Endothelial cell of umbilical vein (primary cell): ENCODE measurements around the gene MICAL3. TPM values are rescaled to one million over a fixed set of nuclear protein-coding genes. Genes with fewer than 3 reads are reported as not detected.

Experiments
- BruUV-seq: library from RNA; stranded (reverse); fragments of 400-500 nt; replicated peaks from 2 replicates; lab custom pipeline; 2021; lab: Mats Ljungman, UMichigan
- CTCF ChIA-PET: fragments of 300-600, 350-600 bp; sonication (Branson Sonifier 250); formaldehyde crosslinking; loops from one replicate; lab custom pipeline; 2021; ENCODE audit warnings: antibody characterized with exemption, inconsistent platforms; lab: Charles Lee
- POLR2A ChIA-PET: fragments of 300-600, 350-600 bp; sonication (Branson Sonifier 250); formaldehyde crosslinking; loops from one replicate; lab custom pipeline; 2021; ENCODE audit warnings: antibody characterized with exemption, inconsistent platforms; lab: Charles Lee
- DNase-seq: peaks from one replicate; pipeline ENCODE4 v3.0.0-alpha.2; 2011; ENCODE audit warnings: low read depth, low spot score
- FAIRE-seq: peaks from 2 replicates; lab custom pipeline; 2011; peaks lifted over from hg19 to GRCh38; lab: Jason Lieb, UNC
- H2AFZ ChIP-seq: 2 replicates; pipeline ENCODE4 v1.6.0; 2012; ENCODE audit warnings: low read depth, low read length, control low read depth, inconsistent platforms
- H3K27ac ChIP-seq: 2 replicates; pipeline ENCODE4 v1.5.1; 2011; ENCODE audit warnings: low read depth, mild to moderate bottlenecking, control low read depth, low read length, moderate library complexity; ENCODE audit not compliant: insufficient read depth
- H3K27me3 ChIP-seq, 2 experiments: 2 replicates each; pipeline versions ENCODE4 v1.6.0 to v1.6.1; 2011; ENCODE audit warnings: low read length in 2 of 2, mixed read lengths in 1 of 2; ENCODE audit not compliant: control insufficient read depth in 2 of 2, insufficient read depth in 2 of 2
- H3K36me3 ChIP-seq, 2 experiments: 2 replicates in 1 of 2; 3 replicates in 1 of 2; pipeline ENCODE4 v1.5.1; 2011; ENCODE audit warnings: low read length in 2 of 2, mild to moderate bottlenecking in 1 of 2, moderate library complexity in 1 of 2; ENCODE audit not compliant: control insufficient read depth in 2 of 2, insufficient read depth in 2 of 2; ENCODE audit errors: extremely low read depth in 1 of 2
- H3K4me1 ChIP-seq: 3 replicates; pipeline ENCODE4 v1.5.1; 2011; ENCODE audit warnings: mild to moderate bottlenecking, low read length; ENCODE audit not compliant: control insufficient read depth, insufficient read depth; ENCODE audit errors: extremely low read depth
- H3K4me2 ChIP-seq: 2 replicates; pipeline ENCODE4 v1.6.1; 2011; ENCODE audit warnings: low read length, control low read depth, mixed read lengths; ENCODE audit not compliant: insufficient read depth
- H3K4me3 ChIP-seq, 3 experiments: fragments of 200-600 bp in 1 of 3; sonication (generic), shearing (Covaris generic) in 1 of 3; replicated peaks in 1 of 3; 2 replicates each; pipeline ENCODE4 v1.5.1; 2011 to 2016; ENCODE audit warnings: control low read depth in 3 of 3, low read length in 3 of 3, mild to moderate bottlenecking in 2 of 3, inconsistent platforms in 1 of 3, low read depth in 1 of 3, moderate library complexity in 1 of 3; ENCODE audit not compliant: insufficient read depth in 1 of 3
- H3K79me2 ChIP-seq: 2 replicates; pipeline ENCODE4 v1.6.0; 2012; ENCODE audit warnings: low read length, inconsistent platforms; ENCODE audit not compliant: control insufficient read depth, insufficient read depth
- H3K9ac ChIP-seq: replicated peaks from 2 replicates; pipeline ENCODE3; 2011; ENCODE audit warnings: low read length, control low read depth; ENCODE audit not compliant: insufficient read depth; ENCODE audit errors: extremely low read depth
- H3K9me1 ChIP-seq: replicated peaks from 3 replicates; pipeline ENCODE4 v1.6.0; 2011; ENCODE audit warnings: mild to moderate bottlenecking, low read length; ENCODE audit not compliant: control insufficient read depth, insufficient read depth; ENCODE audit errors: extremely low read depth
- H3K9me3 ChIP-seq: replicated peaks from 2 replicates; pipeline ENCODE4 v1.5.1; 2012; ENCODE audit warnings: low read length, inconsistent platforms; ENCODE audit not compliant: control insufficient read depth, insufficient read depth
- H4K20me1 ChIP-seq: replicated peaks from 2 replicates; pipeline ENCODE3; 2011; ENCODE audit warnings: mild to moderate bottlenecking, low read length; ENCODE audit not compliant: control insufficient read depth, insufficient read depth; ENCODE audit errors: extremely low read depth
- CTCF ChIP-seq, 2 donors: IDR thresholded peaks; 1 replicate in 1 of 2; 2 replicates in 1 of 2; pipeline ENCODE4 v1.5.1; 2011; ENCODE audit warnings: low read length in 2 of 2, mild to moderate bottlenecking in 2 of 2, moderate library complexity in 2 of 2, control low read depth in 1 of 2, inconsistent platforms in 1 of 2, low read depth in 1 of 2; ENCODE audit not compliant: insufficient read depth in 1 of 2; ENCODE audit errors: extremely low read depth in 1 of 2
- FOS ChIP-seq: IDR thresholded peaks from 2 replicates; pipeline ENCODE4 v1.6.1; 2011; ENCODE audit warnings: mild to moderate bottlenecking, low read length, moderate library complexity, borderline replicate concordance; ENCODE audit not compliant: insufficient read depth
- JUN ChIP-seq: IDR thresholded peaks from 2 replicates; pipeline ENCODE4 v1.6.1; 2011; ENCODE audit warnings: borderline replicate concordance, low read depth; ENCODE audit not compliant: insufficient read length, insufficient read depth
- dilution Hi-C: fragments of 300-500 bp; cut with MboI; formaldehyde crosslinking; loops from one replicate; pipeline ENCODE4 v1.15.0; 2019; ENCODE audit warnings: low sequenced_read_pairs; ENCODE audit not compliant: extremely low pct_ligation_motif_present
- intact Hi-C: fragments of 100-400 bp; cut with micrococcal nuclease; formaldehyde crosslinking; loops from one replicate; pipeline ENCODE4 v1.10.0; 2022
- polyA plus RNA-seq, 4 experiments: library from polyadenylated mRNA; depleted of rRNA in 3 of 4; stranded (reverse) in 3 of 4; unstranded in 1 of 4; fragments of >200 nt; gene quantifications; 2 replicates each; pipeline versions ENCODE4 v1.2.1 to v1.2.3, GENCODE V29; 2011 to 2012; ENCODE audit warnings: missing spikeins in 1 of 4
- total RNA-seq: library from RNA; stranded (reverse); gene quantifications from 2 replicates; pipeline ENCODE4 v1.2.3, GENCODE V29; 2021
- TF ChIP-seq, protein P1 (sequence below): IDR thresholded peaks from 2 replicates; pipeline ENCODE4 v1.6.1; 2011; ENCODE audit not compliant: insufficient read depth, insufficient read length

The MICAL3 gene
- total and polyA plus RNA-seq, 2 donors (not counting 3 experiments of a cell fraction or from before 2014, with no cell fraction given) = 14.5 to 63.7 TPM

- H3K4me1 ChIP-seq = no peaks in the 10 kb centered on the region
- no peaks in the 10 kb centered on the region for H3K9me1 ChIP-seq
- TF ChIP-seq, protein P1, sequence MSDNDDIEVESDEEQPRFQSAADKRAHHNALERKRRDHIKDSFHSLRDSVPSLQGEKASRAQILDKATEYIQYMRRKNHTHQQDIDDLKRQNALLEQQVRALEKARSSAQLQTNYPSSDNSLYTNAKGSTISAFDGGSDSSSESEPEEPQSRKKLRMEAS = no peak
- TF ChIP-seq JUN = no peak
- H3K36me3 ChIP-seq = no peaks in the 10 kb centered on the region
- ChIA-PET CTCF (interaction anchor here (0.6 to 1.1 kb wide), 3 partner anchors 8 to 28 kb away, joined by 3 to 4 read pairs (median 3); no protein-coding TSS in a partner anchor), POLR2A (no interaction called here)
- no peak overlapping the region for H3K4me3 ChIP-seq
- H2AFZ ChIP-seq = no peak overlapping the region
- peaks cover 3% of the 10 kb centered on the region for H4K20me1 ChIP-seq
- H3K9ac ChIP-seq = no peak overlapping the region
- BruUV-seq = no TSS peak
- intact Hi-C loops (no loop called here), dilution Hi-C loops (no loop called here)
- H3K4me2 ChIP-seq = no peak overlapping the region
- H3K27me3 ChIP-seq = no peaks in the 10 kb centered on the region
- no peaks in the 10 kb centered on the region for H3K9me3 ChIP-seq
- H3K79me2 ChIP-seq = peaks cover 49% of the 10 kb centered on the region
- FAIRE-seq (no peak), DNase-seq (no peak)
- H3K27ac ChIP-seq = no peak overlapping the region
Measured at GRCh38 chr22:17930455-17931313, 93.7 kb downstream of the MICAL3 start.

DNA sequence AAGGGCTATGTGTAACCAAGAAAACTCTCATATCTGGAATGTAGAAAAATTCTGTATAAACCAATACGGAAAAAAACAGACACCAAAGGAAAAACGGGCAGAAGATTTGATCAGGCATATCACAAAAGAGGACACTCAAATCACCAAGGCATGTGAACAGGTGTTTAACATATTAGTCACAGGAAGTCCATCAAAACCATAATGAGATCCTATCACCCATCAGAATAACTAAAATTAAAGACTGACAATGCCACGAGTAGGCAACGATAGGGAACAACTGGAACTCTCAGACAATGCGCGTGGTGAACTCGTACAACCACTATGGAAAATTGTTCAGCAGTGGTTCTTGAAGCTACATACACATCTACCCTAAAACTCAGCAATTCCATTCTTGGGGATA is 94.5 kb downstream of the MICAL3 start:
- no TSS peak for BruUV-seq
- H4K20me1 ChIP-seq = peaks cover 3% of the 10 kb centered on the region
- DNase-seq (no peak), FAIRE-seq (no peak)
- no peaks in the 10 kb centered on the region for H3K9me3 ChIP-seq
- H3K36me3 ChIP-seq = no peaks in the 10 kb centered on the region
- H2AFZ ChIP-seq = no peak overlapping the region
- intact Hi-C loops = no loop called here
- ChIA-PET POLR2A (no interaction called here), CTCF (interaction anchor here (1.1 kb wide), 1 partner anchor 28 kb away, joined by 4 read pairs; no protein-coding TSS in a partner anchor)
- no peak overlapping the region for H3K4me2 ChIP-seq
- H3K27ac ChIP-seq = no peak overlapping the region
- H3K27me3 ChIP-seq = no peaks in the 10 kb centered on the region
- H3K9me1 ChIP-seq = no peaks in the 10 kb centered on the region
- TF ChIP-seq CTCF (IDR thresholded peaks at IDR 0.05; ENCODE audit: extremely low read depth in 1 of 2, insufficient read depth in 1 of 2, low read depth in 1 of 2, low read length in 2 of 2) = no peak
- no peak for TF ChIP-seq FOS
- no peak overlapping the region for H3K9ac ChIP-seq
- no peak overlapping the region for H3K4me3 ChIP-seq
- peaks cover 4% of the 10 kb centered on the region for H3K4me1 ChIP-seq
- dilution Hi-C loops = no loop called here
- H3K79me2 ChIP-seq = peaks cover 56% of the 10 kb centered on the region
